ENCODE results near the gene ADGRG1.

The ADGRG1 gene

DNA sequence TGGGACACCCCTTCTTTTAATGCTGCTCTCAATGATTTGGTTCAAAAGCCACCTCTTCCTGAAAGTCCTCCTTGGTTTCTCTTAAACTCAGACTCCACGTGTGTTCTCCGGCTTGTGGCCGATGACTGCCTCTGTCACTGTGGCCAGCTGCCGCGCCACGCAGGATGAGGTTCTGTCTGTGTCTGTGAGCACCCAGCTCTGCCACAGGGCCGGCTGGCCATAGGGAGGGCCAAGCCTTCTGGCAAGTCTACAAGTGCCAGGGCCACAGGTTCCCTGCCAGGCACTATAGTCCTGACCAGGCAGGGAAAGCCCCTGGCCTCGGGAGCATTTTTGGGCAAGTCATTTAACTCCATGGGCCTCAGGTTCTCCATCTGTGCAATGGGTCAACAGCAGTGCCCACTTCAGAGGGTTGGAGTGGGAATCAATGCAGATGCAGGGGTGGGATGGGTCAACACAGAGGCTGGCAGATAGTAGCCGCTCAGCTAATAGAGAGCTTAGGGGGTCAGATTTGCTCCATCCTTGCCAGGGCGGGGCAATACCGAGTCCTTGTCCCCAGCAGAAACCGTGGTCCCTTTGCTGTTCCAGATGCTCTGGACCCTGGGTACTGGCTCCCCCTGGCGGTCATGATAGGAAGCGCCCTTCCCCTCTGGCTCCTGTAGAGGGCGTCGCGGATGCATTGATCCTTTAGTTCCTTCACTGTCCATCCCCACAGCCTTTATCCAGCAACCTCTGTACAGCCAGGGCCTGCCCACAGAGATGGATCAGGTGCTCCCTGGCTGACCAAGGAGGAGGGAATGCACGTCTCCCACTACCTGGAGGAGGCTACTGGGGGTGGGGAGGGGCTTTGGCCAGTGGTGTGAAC lies 20.4 kb downstream of the ADGRG1 start:
- peak; percentile 60 to 75 for DNase-seq
- Histone ChIP-seq H3K27ac (no peak overlapping the region), H3K4me3 (no peak overlapping the region), H3K4me1 (peaks cover 0 to 6% (median 0%) of the 10 kb centered on the region in 4 donors), H3K36me3 (peaks cover 0 to 27% (median 0%) of the 10 kb centered on the region in 3 donors), H3K27me3 (peaks cover 0 to 49% of the 10 kb centered on the region in 2 donors), H3K9me3 (no peaks in the 10 kb centered on the region)
- intact Hi-C loops (cut with DNase I; ENCODE audit: low total_unique reads) = loop anchor here (5.0 kb wide), 1 partner anchor 72 kb away; no protein-coding TSS in a partner anchor
- TF ChIP-seq, protein P1, sequence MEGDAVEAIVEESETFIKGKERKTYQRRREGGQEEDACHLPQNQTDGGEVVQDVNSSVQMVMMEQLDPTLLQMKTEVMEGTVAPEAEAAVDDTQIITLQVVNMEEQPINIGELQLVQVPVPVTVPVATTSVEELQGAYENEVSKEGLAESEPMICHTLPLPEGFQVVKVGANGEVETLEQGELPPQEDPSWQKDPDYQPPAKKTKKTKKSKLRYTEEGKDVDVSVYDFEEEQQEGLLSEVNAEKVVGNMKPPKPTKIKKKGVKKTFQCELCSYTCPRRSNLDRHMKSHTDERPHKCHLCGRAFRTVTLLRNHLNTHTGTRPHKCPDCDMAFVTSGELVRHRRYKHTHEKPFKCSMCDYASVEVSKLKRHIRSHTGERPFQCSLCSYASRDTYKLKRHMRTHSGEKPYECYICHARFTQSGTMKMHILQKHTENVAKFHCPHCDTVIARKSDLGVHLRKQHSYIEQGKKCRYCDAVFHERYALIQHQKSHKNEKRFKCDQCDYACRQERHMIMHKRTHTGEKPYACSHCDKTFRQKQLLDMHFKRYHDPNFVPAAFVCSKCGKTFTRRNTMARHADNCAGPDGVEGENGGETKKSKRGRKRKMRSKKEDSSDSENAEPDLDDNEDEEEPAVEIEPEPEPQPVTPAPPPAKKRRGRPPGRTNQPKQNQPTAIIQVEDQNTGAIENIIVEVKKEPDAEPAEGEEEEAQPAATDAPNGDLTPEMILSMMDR (IDR thresholded peaks at IDR 0.05) = peak; percentile 96 to 97

DNA sequence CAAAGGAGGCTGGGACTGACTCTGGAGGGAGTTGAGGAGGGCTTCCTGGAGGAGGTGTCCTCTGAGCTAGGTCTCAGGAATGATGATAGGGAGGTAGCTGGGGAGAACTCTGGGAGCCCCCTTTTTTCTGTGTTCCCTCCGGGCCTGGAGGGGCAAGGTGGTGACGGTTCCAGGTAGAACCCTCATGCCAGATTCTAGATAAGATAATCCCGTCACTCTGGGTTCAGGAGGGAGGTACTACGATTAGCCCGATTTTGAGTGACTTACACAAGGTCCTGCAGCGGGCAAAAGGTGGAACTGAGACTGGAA lies 21.0 kb downstream of the ADGRG1 start:
- peaks cover 0 to 27% (median 0%) of the 10 kb centered on the region in 3 donors for H3K36me3 ChIP-seq
- no peak overlapping the region for H3K4me3 ChIP-seq
- TF ChIP-seq, protein P1 (IDR thresholded peaks at IDR 0.05) = no peak
- no peak overlapping the region for H3K27ac ChIP-seq
- DNase-seq = no peak
- H3K27me3 ChIP-seq = peaks cover 0 to 49% of the 10 kb centered on the region in 2 donors
- peaks cover 0 to 6% (median 0%) of the 10 kb centered on the region in 4 donors for H3K4me1 ChIP-seq
- H3K9me3 ChIP-seq = no peaks in the 10 kb centered on the region
- intact Hi-C loops (cut with DNase I; ENCODE audit: low total_unique reads) = loop anchor here (5.0 kb wide), 1 partner anchor 72 kb away; no protein-coding TSS in a partner anchor

DNA sequence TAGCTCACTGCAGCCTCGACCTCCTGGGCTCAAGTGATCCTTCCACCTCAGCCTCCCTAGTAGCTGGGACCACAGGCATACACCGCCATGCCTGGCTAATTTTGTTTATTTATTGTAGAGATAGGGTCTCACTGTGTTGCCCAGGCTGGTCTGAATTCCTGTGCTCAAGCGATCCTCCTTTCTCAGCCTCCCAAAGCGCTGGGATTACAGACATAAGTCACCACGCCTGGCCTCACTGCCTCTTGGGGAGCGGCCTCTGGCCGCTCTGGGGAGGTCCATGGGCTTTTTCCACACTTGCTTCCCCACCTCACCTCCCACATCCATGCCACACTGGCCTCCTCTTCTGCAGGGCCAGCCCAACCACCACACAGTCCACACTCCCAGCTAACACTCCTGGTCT lies 21.4 kb downstream of the ADGRG1 start:
- peaks cover 0 to 6% (median 0%) of the 10 kb centered on the region in 4 donors for H3K4me1 ChIP-seq
- H3K4me3 ChIP-seq = no peak overlapping the region
- peaks cover 0 to 49% of the 10 kb centered on the region in 2 donors for H3K27me3 ChIP-seq
- H3K36me3 ChIP-seq = peaks cover 0 to 27% (median 0%) of the 10 kb centered on the region in 3 donors
- no peak overlapping the region for H3K27ac ChIP-seq
- DNase-seq = no peak
- no peaks in the 10 kb centered on the region for H3K9me3 ChIP-seq
- intact Hi-C loops (cut with DNase I; ENCODE audit: low total_unique reads) = loop anchor here (5.0 kb wide), 1 partner anchor 73 kb away; no protein-coding TSS in a partner anchor
- TF ChIP-seq, protein P1 (IDR thresholded peaks at IDR 0.05) = no peak

DNA sequence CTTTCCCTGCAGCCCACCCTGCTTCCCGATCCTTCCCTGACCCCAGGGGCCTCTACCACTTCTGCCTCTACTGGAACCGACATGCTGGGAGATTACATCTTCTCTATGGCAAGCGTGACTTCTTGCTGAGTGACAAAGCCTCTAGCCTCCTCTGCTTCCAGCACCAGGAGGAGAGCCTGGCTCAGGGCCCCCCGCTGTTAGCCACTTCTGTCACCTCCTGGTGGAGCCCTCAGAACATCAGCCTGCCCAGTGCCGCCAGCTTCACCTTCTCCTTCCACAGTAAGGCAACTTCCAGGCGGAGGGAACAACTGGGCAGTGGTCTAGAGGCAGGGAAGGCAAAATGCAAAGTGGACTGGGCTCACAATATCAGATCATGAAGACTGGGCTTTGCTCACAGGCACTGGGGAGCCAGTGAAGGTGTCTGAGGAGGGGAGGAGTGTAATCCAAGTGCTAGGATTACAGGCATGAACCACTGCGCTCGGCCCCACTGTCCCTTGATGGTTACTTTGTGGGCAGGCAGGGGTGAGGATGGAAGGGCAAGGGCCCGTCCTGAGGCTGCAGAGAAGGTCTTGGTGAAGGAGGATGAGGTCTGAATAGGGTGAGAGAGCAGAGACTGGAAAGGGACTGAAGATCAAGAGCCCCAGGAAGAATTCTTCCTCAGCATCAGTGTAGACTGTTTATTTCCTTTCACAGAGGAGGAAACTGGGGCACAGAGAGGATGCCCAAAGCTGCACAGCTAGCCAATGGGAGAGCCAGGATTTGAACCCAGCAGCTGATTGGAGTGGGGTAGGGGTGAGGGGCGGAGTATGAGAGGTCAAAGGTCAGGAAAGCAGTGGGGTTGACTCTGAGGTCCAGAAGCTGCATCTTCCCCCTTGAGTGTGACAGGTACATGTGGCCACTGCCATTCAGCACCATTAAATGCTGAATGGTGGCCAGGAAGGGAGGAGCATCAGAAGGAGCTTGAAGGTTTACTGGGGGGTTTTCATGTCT lies 23.2 kb downstream of the ADGRG1 start:
- peaks cover 0 to 27% (median 0%) of the 10 kb centered on the region in 3 donors for H3K36me3 ChIP-seq
- intact Hi-C loops (cut with DNase I; ENCODE audit: low total_unique reads) = no loop called here

More for the DNA sequence above, 23.2 kb downstream of the ADGRG1 start:
- no peaks in the 10 kb centered on the region for H3K9me3 ChIP-seq
- TF ChIP-seq, protein P1 (IDR thresholded peaks at IDR 0.05) = no peak
- H3K27ac ChIP-seq = no peak overlapping the region
- no peak overlapping the region for H3K4me3 ChIP-seq
- peaks cover 0 to 41% of the 10 kb centered on the region in 2 donors for H3K27me3 ChIP-seq
- H3K4me1 ChIP-seq = peaks cover 0 to 6% (median 0%) of the 10 kb centered on the region in 4 donors
- DNase-seq = no peak

Data from tibial artery (tissue), 4 donors.